Mammary epithelial cell (primary cell): ENCODE measurements around the gene PRSS56.

ENCODE experiments used
- CTCF ChIP-seq, 2 donors: IDR thresholded peaks in 1 of 2; conservative IDR thresholded peaks in 1 of 2; 2 replicates each; pipeline ENCODE4 v1.5.1; 2011 to 2012; ENCODE audit warnings: inconsistent platforms in 2 of 2, low read length in 2 of 2, mild to moderate bottlenecking in 2 of 2, control low read depth in 1 of 2, low read depth in 1 of 2; ENCODE audit not compliant: insufficient read depth in 1 of 2; ENCODE audit errors: extremely low read depth in 1 of 2
- EZH2 ChIP-seq: IDR thresholded peaks from 2 replicates; pipeline ENCODE4 v1.6.1; 2012; ENCODE audit warnings: low read length, inconsistent platforms, borderline replicate concordance

DNA sequence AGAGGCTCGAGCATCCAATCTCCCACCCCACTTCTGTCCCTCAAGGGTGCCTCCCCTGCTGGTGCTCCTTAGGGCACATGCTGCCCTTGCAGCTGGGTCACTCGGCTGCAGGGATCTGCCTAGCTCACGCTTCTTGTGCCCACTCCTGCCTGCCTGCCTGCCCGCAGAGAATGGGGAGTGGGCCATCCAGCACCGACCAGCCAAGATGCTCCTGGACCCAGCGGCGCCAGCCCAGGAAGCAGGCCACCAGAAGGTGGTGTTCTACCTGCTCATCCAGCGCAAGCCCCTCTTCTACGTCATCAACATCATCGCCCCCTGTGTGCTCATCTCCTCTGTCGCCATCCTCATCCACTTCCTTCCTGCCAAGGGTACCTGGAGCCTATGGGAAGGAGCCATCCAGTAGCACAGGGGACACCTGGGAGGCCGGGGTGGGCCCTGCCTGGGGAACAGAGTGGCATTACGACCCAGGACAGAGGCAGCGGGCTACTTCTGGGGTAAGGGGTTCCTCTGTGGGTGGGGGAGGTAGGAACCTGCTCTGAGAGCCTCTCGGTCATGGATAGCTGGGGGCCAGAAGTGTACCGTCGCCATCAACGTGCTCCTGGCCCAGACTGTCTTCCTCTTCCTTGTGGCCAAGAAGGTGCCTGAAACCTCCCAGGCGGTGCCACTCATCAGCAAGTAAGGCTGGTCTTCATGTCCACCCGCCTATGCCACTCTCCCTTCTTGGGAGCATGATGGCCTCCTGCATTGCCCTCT is 22.7 kb downstream of the PRSS56 start:
- TF ChIP-seq CTCF (conservative IDR thresholded peaks at IDR 0.05 in 1 of 2, IDR thresholded peaks at IDR 0.05 in 1 of 2; ENCODE audit: extremely low read depth in 1 of 2, insufficient read depth in 1 of 2, low read depth in 1 of 2, low read length in 2 of 2) (no peak), EZH2 (no peak)
